ENCODE results near the gene CBLN2.

Gene CBLN2

DNA sequence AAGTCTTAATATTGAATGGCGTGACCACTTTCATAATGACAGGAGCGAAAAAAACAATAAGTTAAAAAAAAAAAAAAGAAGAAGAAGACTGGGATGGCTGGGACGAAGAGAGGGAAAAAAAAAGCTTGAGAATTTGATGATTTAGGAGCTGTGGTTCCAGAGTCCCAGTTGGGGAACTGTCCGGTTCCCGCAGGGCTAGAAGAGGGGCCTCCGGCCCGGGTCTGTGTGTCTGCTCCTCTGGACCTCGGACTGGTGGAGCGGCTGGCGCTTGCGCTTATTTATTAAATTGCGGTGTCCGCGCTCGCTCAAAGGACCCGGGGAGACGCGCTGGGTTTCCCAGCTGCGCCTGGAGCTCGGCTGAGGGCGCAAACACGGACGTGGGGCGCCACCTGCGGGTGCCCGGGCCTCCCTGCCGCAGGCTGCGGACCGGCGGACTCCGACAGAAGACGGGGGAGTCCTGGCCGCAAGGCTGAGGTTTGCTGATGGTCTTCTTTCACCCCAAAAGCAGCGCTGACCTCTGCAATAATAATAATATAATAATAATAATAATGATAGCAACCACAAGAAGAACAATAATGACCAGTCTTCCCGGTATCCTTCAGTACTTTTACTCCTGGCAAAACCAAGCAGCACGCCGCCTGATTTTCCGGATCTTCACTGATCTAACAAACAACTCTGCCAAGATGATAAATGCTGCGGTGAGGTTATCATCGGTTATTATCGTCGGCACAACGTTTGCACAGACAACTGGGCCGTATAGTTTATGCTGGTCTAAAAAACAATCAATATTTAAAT lies at the start of gene CBLN2:
Gene CBLN2, minus strand, starts transcription at position 251 of the 795 bp plus-strand sequence. CDS start 2,182 bp downstream, outside the sequence.
- DNase-seq: peak; percentile 94

DNA sequence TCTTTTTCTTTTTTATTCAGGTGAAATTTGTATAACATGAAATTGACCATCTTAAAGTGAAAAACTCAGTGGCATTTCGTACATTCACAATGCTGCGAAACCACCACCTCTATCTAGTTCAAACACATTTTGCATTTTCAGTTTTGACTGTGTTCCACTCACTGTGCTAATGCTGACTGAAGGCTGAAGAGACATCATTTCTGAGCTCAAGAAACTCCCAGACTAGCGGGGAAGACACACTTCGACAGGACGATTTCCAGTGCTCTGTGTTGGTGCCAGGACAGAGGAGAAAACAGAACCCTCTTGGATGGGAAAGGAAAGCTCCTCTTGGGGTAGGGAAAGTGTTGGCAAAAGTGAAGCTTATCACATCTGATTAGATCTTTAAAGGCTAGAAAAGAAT lies 44.2 kb upstream of the CBLN2 start:
- no peak for DNase-seq

DNA sequence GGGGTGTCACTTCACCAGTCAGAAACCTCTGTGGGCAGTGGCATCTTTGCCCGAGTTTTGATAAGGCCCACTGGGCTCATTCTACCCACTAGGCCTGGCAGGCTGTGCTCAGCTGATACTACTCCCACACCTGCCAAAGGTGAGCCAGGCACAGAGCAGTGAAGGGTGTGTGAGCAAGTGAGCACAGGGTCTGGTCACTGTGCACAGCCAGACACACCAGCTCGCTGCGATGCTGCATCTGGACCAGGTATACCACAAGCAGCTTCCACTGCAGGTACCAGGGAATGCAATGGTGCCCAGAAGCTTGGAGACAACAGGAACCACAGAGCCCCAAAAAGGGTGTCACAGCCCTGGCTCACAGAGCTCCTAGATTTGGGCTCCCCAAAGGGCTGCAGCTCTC lies 40.6 kb upstream of the CBLN2 start:
- DNase-seq: no peak

DNA sequence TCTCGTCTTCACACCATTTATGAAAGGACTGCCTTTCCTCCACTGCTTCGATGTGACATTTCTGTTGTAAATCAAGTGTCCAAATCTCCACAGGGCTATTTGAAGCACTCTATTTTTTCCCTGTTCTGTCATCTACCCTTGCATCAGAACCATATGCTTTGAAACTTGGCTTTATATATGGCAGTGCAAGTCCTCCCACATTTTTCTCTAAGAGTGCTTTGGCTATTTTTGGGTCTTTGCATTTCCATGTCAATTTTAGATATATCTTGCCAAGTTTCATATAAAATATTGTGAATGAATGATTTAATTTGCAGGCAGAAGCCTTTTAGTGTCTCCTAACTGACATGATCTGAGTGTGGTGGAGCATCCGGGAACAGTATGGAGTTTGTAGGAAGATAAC lies 37.8 kb upstream of the CBLN2 start:
- DNase-seq: no peak

DNA sequence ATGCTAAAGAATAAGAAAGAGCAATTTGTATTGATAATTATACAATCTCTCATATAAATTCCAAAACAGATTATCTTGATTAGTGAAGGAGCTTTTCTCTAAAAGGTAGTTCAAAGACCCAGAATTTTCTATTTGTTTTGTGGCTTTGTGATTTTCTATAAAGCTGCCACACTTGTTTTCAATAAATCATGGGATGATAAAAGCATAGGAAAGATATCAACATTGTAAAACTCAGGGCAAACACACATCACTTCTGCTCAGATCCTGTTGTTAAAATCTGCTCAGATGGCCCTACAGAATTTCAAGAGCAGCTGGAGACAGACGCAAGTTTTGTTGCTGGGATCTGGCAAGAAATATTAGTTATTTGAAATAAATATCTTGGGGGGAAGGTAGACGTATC lies 28.8 kb upstream of the CBLN2 start:
- no peak for DNase-seq

DNA sequence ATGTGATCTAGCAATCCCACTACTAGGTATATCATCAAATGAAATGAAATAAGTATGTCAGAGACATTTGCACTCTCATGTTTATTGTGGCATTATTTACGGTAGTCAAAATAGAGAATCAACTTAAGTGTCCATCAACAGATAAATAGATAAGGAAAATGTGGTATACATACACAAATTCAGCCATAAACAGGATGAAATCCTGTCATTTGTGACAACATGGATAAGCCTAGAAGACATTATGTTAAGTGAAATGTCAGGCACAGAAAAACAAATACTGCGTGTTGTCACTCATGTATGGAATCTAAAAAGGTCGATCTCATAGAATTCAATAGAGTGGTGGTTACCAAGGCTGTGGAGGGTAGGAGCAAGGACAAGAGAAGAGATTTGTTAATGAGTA lies 22.1 kb upstream of the CBLN2 start:
- DNase-seq: no peak

DNA sequence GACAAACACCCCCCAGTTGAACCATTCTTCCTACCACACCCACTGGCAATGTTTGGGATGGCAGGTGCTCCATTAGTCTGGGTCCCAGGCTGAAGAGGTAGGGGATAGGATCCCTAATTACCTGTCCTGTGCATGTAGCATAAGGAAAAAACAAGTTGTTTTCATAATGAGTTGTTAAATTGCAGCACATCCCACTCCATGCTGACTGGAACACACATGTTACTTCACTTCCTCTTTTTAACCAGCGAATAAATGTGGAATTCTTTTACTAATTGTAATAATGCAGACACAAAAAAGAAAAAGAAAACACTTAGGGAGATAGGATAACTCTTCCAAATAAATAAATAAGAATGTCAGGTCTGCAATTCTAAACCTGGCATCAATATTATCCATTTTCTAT lies 11.8 kb upstream of the CBLN2 start:
- no peak for DNase-seq

DNA sequence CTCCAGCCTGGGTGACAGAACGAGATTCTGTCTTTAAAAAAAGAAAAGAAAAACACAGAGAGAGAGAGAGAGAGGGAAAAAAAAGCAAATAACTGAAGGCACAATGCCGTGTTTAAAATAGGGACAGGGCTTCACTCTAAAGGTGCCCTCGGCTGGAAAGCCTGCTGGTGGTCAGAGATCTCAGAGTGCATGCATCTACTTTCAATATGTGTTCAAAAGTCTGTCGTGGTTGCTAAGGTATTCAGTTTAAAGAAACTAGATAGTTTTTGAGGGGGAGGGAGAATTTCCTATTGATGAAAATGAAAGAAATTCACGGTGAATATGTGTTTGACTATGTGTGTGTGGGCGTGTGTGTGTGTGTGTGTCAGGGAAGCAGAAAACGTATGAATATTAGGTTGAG lies 11.0 kb upstream of the CBLN2 start:
- DNase-seq: no peak

DNA sequence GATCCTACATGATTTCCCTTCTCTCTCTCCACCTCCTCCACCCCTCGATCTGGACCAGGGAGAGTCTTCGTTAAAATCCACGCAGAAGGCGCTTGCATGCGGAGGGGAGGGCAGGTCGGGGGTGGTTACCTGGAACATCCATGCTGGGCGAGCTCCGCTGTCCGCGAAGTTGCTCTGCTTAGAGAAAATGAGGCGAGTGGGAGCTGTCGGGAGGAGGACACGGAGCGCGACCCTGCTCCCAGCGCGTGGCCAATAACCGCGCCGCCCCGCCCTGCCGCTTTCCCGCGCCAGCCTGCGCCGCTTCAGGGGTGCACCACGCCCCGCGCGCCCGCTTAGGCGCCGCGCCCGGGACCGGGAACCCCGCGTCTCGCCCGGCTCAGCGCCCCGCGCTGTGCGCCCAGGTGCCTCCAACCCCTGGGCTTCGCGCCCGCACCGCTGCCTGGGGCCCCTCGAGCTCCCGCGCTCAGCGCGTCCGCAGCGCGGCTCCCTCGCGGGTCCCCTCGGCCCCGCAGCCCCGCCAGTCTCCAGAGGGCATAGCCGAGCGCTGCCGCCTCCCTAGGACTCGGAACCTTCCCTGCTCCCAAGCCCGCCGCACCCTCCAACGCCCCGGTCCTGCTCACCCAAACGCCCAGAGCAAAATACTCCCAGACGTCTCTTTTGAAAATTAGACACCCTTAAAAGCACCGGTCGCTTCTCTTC lies 636 bp downstream of the CBLN2 start:
- DNase-seq: peak; percentile 29

DNA sequence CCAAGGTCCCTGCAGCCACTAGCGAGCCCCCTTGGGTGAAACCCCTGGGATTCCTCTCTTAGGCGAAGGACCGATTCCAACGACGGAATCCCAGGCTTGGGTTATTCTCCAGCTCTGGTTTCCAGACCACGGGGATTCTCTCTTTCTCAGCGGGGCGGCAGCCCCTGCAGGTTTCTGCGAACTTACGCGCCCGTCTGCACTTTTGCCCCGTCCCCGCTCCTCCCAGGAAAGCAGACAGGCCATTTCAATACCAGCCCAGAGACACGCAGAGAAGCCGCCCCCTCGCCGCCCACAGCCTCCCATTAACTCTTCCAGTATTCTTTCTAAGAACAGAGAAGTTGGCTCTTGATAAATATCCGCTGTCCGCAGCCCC lies 1.2 kb downstream of the CBLN2 start:
- DNase-seq: peak; percentile 25

DNA sequence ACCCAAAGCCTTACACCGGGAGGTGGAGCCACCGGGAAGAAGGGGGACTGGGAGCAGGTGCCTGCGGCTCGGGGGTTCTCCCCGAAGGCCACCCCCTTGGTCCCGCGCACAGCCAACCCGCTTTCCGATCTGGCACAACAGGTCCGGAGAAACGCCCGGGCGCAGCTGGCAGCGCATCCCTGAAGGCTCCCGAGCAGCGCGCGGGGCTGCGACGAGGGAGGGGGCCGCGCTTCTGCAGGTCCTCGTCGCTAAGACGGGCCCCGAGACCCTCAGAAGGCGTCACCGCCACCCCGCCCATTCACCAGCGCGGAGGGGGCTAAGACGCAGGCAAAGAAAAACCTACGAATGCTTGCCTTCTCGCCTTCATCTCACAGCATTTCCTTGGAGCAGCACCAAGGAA lies 1.8 kb downstream of the CBLN2 start:
- peak; percentile 26 for DNase-seq

DNA sequence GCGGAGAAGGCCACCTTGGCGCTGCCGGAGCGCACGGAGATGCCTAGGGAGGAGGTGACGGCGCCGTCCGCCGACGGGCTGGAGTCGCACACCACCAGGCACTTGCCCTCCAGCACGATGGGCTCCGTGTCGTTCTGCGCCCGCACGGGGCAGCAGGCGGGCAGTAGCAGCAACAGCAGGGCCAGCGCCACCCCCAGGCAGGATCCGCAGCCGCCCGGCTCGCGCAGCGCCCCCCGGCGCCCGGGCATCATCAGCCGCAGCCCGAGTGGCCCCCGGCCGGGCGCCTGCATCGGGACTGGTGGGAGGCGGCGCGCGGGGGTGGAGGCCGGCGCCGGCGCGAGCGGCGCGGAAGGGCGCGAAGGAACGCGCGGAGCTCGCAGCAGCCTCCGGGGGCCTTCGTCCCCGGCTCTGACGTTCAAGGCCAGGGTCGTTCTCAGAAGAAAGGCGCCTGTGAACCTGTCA lies 2.2 kb downstream of the CBLN2 start:
- peak; percentile 64 for DNase-seq

DNA sequence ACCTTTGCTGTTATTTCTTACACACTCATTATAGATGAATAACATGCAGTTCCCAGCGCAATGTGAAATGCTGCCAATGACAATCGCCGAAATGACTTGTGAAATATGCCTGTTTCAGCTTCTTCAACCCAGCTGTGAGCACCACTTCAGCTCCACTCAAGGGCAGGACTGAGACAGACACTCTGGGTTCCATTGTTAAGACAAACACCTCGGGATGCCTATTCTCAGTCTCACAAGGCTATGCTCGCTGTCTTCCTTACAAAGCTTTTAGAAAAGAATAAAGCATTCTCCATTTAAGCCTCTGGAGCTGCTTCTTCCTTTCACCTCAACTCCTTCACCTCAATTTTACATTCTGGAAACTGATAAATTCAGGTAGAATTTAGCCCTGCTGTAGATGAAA lies 4.2 kb downstream of the CBLN2 start:
- DNase-seq: no peak

DNA sequence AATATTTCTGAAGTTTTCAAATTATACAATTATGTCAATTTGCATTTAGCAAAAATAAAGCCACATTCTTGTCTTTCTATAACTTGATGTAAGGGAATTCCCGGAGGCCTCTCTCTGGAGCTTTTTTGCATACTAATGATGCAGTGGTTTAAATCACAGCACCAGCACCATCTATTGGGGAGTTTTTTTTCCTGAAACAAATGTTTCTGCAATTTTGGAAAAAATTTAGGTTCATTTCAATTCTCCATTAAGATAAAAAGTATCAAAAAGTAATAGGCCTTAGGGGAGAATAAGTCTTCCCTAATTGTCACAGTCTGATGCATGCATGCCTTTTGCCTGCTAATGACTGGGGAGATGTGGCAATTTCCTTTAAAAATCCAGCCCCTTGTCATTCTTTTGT lies 13.5 kb downstream of the CBLN2 start:
- no peak for DNase-seq

DNA sequence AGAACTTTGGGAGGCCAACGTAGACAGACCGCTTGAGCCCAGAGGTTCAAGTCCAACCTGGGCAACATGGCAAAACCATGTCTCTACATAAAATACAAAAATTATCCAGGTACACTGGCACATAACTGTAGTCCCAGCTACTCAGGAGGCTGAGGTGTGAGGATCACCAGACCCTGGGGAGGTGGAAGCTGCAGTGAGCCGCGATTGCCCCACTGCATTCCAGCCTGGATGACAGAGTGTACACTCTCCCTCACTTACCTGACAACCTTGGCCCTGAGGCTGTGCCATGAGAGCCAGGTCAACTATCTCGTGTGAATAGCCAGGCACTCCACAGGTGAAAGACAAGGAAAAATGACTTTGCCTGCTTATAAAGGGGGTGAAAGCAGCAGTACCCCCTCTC lies 39.3 kb downstream of the CBLN2 start:
- no peak for DNase-seq

DNA sequence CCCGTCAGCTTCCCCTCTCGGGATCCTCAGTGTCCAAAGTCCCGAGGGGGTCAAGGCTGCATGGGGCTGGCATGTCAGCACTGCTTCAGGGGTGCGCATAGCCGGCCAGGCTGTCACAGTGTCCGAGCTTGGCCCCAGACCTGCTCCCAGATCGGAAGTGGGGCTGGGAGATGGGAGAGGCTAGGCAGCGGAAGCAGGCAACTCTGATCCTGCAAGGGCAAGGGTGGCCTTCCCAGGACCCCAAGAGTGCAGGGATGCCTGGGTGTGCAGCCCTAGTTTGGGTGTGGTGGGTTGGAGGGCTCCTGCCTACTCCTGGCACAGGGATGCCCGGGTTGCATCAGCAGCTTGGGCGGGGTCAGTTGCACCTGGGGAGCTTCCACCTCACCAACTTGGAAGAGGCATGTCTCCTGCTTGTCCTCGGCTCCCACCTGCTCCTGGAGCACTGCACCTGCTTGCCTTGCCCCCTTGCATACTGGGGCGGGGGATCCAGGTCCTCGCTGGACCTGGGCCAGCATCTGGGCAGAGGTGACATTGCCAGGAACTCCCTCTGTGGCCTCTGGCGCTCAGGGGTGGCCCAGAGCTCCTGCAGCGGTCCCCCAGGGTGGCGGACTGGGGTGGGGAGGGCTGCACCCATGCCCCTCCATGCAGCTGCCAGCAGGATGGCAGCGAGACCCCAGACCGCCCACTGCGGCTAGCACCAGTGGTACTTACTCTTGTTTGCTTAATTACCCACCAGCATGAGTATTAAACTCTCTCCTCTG lies 41.3 kb downstream of the CBLN2 start:
- no peak for DNase-seq

DNA sequence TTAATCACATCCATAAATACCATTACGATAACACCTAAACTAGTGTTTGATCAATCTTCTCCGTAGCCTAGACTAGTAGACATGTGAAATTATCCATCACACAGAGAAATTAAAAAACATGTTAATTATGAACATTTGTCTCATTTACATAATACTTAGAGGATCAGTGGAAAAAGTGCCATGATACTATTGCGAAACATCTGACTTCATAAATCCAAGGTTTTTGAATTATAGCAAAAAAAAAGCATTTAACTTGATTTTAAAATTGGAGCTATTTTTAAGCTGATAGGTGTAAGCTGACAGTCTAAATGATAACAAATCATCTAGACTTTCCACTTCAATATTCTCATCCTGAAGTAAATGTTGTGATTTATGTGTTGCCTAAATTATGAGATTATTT lies 51.6 kb downstream of the CBLN2 start:
- DNase-seq: no peak
